Progenitor cell of endocrine pancreas (in vitro differentiated cells): Measurements from ENCODE around the gene THADA. TPM values are rescaled to one million over a fixed set of nuclear protein-coding genes. Genes with fewer than 3 reads are reported as not detected.

Experiments
- DNase-seq: peaks from one replicate; pipeline ENCODE4 v3.0.0; 2021; ENCODE audit warnings: low spot score; ENCODE audit not compliant: unreplicated experiment
- H3K27ac Mint-ChIP-seq: 2 replicates; pipeline ENCODE4 v1.8.0; 2021; ENCODE audit warnings: mild to moderate bottlenecking, moderate library complexity, mixed read lengths
- H3K27me3 Mint-ChIP-seq: 2 replicates; pipeline ENCODE4 v1.8.0; 2021; ENCODE audit warnings: mixed read lengths
- H3K36me3 Mint-ChIP-seq: 2 replicates; pipeline ENCODE4 v1.8.0; 2022; ENCODE audit warnings: mixed read lengths; ENCODE audit not compliant: insufficient read depth
- H3K4me1 Mint-ChIP-seq: 2 replicates; pipeline ENCODE4 v1.8.0; 2021; ENCODE audit warnings: low read depth, mixed read lengths
- H3K4me3 Mint-ChIP-seq: 2 replicates; pipeline ENCODE4 v1.8.0; 2021; ENCODE audit warnings: low read depth, mild to moderate bottlenecking, moderate library complexity, mixed read lengths
- H3K9me3 Mint-ChIP-seq: 2 replicates; pipeline ENCODE4 v1.8.0; 2021; ENCODE audit warnings: low read depth, mixed read lengths
- total RNA-seq: library from RNA; stranded (reverse); gene quantifications from 2 replicates; pipeline ENCODE4 v1.2.1, GENCODE V29; 2021
- TF ChIP-seq, protein P1 (sequence below): fragments of 200-600 bp; sonication (generic); IDR thresholded peaks from one replicate; pipeline ENCODE4 v1.5.0; 2021; ENCODE audit warnings: antibody characterized with exemption, mild to moderate bottlenecking; ENCODE audit not compliant: unreplicated experiment

Gene THADA
- total RNA-seq, 1 donor from 2014 or later, result 39.4 TPM

DNA sequence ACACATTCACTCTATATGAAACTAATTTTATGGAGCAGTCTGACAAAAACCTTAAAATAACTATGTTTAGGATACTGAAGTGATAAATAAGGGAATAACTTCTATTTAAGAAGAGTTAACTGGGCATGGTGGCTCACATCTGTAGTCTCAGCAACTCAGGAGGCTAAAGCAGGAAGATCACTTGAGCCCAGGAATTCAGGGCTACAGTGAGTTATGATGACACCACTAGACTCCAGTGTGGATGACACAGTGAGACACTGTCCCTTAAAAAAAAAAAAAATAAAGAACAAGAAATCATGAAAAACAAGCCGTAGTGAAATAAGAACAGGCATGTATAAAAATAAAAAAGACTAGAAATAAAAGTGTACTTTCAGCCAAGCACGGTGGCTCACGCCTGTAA lies 82.0 kb downstream of the THADA start:
- TF ChIP-seq, protein P1, sequence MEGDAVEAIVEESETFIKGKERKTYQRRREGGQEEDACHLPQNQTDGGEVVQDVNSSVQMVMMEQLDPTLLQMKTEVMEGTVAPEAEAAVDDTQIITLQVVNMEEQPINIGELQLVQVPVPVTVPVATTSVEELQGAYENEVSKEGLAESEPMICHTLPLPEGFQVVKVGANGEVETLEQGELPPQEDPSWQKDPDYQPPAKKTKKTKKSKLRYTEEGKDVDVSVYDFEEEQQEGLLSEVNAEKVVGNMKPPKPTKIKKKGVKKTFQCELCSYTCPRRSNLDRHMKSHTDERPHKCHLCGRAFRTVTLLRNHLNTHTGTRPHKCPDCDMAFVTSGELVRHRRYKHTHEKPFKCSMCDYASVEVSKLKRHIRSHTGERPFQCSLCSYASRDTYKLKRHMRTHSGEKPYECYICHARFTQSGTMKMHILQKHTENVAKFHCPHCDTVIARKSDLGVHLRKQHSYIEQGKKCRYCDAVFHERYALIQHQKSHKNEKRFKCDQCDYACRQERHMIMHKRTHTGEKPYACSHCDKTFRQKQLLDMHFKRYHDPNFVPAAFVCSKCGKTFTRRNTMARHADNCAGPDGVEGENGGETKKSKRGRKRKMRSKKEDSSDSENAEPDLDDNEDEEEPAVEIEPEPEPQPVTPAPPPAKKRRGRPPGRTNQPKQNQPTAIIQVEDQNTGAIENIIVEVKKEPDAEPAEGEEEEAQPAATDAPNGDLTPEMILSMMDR, result no peak
- H3K27ac Mint-ChIP-seq, result no peak overlapping the region
- no peaks in the 10 kb centered on the region for H3K4me1 Mint-ChIP-seq
- no peaks in the 10 kb centered on the region for H3K27me3 Mint-ChIP-seq
- H3K36me3 Mint-ChIP-seq, result peaks cover 2% of the 10 kb centered on the region
- H3K9me3 Mint-ChIP-seq, result no peaks in the 10 kb centered on the region
- H3K4me3 Mint-ChIP-seq, result no peak overlapping the region
- DNase-seq, result no peak

DNA sequence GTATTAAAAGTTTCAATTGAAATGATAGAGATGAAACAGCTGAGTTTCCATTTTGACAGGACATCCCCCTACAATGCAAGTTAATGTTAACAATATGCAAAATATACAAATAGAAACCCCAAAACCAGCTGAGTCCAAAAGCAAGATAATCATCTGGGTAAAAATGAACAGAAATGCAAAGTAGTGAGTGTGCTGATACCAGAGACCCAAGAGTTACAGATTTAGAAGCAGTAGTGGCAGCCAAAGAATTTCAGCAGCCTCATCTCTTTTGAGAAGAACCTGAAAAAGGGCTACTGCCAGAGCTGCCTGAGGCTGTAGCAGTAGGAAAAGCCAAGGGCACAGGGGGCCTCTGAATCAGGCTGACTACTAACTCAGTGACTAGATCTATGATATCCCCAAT lies 82.6 kb downstream of the THADA start:
- Mint-ChIP-seq H3K27me3 (no peaks in the 10 kb centered on the region), H3K4me1 (no peaks in the 10 kb centered on the region), H3K36me3 (peaks cover 2% of the 10 kb centered on the region), H3K27ac (no peak overlapping the region), H3K4me3 (no peak overlapping the region), H3K9me3 (no peaks in the 10 kb centered on the region)
- no peak for DNase-seq
- TF ChIP-seq, protein P1, result no peak

DNA sequence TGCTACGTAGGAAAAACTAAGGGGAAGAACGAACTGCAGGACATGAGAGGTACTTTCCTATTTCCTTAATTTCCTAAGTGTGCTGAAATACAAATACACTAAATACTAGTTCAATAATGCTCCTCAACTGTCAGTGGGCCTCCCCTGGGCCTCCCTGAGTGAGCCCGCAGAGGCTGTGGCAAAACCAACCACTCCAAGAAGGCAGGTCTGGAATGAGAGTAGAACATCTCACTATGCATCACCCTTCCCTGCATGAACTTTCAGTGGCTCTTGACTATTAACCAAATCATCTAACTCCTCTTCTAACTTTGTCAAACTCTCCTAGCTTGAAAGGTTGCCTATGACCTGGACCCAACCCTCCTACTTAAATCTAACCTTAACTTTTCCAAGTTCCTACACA lies 84.6 kb downstream of the THADA start:
- DNase-seq, result no peak
- H3K4me1 Mint-ChIP-seq, result no peaks in the 10 kb centered on the region
- H3K27ac Mint-ChIP-seq, result no peak overlapping the region
- TF ChIP-seq, protein P1, result no peak
- H3K36me3 Mint-ChIP-seq, result peaks cover 5% of the 10 kb centered on the region
- H3K27me3 Mint-ChIP-seq, result no peaks in the 10 kb centered on the region
- no peaks in the 10 kb centered on the region for H3K9me3 Mint-ChIP-seq
- no peak overlapping the region for H3K4me3 Mint-ChIP-seq

DNA sequence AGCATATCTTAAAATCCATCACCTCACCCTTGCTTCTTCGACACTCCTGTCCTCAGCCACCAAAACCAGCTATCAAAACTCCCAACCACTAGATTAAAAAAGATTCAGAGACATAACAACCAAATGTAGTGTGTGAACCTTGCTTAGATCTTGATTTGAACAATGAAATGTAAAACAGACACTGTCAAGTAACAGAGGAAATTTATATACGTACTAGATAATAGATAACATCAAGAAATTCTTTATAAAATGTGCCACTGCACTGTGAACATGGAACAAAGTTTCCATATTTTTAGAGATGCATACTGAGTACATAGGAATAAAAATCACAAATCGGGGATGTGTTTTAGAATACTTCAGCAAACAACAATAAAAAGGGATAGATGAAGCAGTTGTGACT lies 86.0 kb downstream of the THADA start:
- no peak for DNase-seq
- Mint-ChIP-seq H3K27ac (no peak overlapping the region), H3K4me3 (no peak overlapping the region), H3K4me1 (no peaks in the 10 kb centered on the region), H3K9me3 (no peaks in the 10 kb centered on the region), H3K27me3 (no peaks in the 10 kb centered on the region), H3K36me3 (peaks cover 7% of the 10 kb centered on the region)
- TF ChIP-seq, protein P1, result no peak

DNA sequence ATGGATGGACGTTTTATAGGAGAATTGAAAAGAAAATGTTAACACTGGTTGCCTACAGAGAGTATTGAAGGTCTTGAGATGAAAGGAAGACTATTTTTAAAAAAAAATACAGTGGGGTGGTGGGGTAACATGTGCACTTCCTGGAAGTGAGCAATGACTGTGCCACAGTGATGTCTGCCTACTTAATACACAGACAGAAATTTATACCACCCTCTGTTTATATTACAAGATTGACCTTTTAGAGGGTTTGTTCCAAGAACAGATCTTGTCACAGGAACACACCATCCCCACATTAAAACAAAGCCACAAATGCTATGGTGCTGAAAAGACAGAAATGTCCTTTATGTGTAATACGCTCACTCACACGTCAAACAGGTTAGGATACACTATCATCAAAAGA lies 87.6 kb downstream of the THADA start:
- no peaks in the 10 kb centered on the region for H3K27me3 Mint-ChIP-seq
- H3K27ac Mint-ChIP-seq, result no peak overlapping the region

More for the DNA sequence above, 87.6 kb downstream of the THADA start:
- TF ChIP-seq, protein P1, result no peak
- H3K36me3 Mint-ChIP-seq, result peaks cover 7% of the 10 kb centered on the region
- H3K4me3 Mint-ChIP-seq, result no peak overlapping the region
- H3K9me3 Mint-ChIP-seq, result no peaks in the 10 kb centered on the region
- no peak for DNase-seq
- no peaks in the 10 kb centered on the region for H3K4me1 Mint-ChIP-seq
